Tibial nerve (tissue), 4 donors: ENCODE results near the gene ZFYVE28.

Experiments
- CTCF ChIP-seq, 5 experiments: fragments of 200-600 bp in 3 of 5; fragments of 450-650 bp in 2 of 5; sonication (generic) in 3 of 5; IDR thresholded peaks; one replicate each; pipeline ENCODE4 v1.5.1; 2016 to 2019; ENCODE audit warnings: antibody characterized with exemption in 5 of 5, mild to moderate bottlenecking in 3 of 5, moderate library complexity in 2 of 5
- EP300 ChIP-seq, 2 donors: sonication (generic); formaldehyde crosslinking; IDR thresholded peaks; one replicate each; pipeline ENCODE4 v1.6.1; 2017; ENCODE audit warnings: antibody characterized with exemption in 2 of 2, mild to moderate bottlenecking in 1 of 2
- POLR2A ChIP-seq, 2 donors: fragments of 450-650 bp; IDR thresholded peaks; one replicate each; pipeline ENCODE4 v1.6.1; 2017; ENCODE audit warnings: antibody characterized with exemption in 2 of 2, mild to moderate bottlenecking in 2 of 2, moderate library complexity in 2 of 2

GRCh38 chr4:2375427-2375826, 43.0 kb downstream of the ZFYVE28 start:
- TF ChIP-seq POLR2A (IDR thresholded peaks at IDR 0.05) (no peak), CTCF (IDR thresholded peaks at IDR 0.05) (no peak), EP300 (IDR thresholded peaks at IDR 0.05) (no peak)
